Measurements from ENCODE around the gene UTP25.

Gene UTP25

GRCh38 chr1:209831615-209832014 lies 3.8 kb downstream of the UTP25 start:
- H3K4me2 ChIP-seq (ENCODE audit: low read length): no peak overlapping the region
- H3K79me2 ChIP-seq (ENCODE audit: low read length): peaks cover 21% of the 10 kb centered on the region
- no peak overlapping the region for H3K27ac ChIP-seq (ENCODE audit: low read length)
- no peaks in the 10 kb centered on the region for H3K9me3 ChIP-seq (ENCODE audit: insufficient read depth, low read length)
- no peak overlapping the region for H3K4me3 ChIP-seq (ENCODE audit: low read length)
- H2AFZ ChIP-seq (ENCODE audit: low read depth, low read length): no peak overlapping the region
- H3K36me3 ChIP-seq (replicated peaks; ENCODE audit: low read depth, low read length): peaks cover 55% of the 10 kb centered on the region
- H3K4me1 ChIP-seq (ENCODE audit: low read length): peaks cover 18% of the 10 kb centered on the region
- H3K27me3 ChIP-seq (ENCODE audit: low read depth, low read length): no peaks in the 10 kb centered on the region
- no peaks in the 10 kb centered on the region for H4K20me1 ChIP-seq (ENCODE audit: insufficient read depth, low read length)
- no peak for TF ChIP-seq CTCF (IDR thresholded peaks at IDR 0.05; ENCODE audit: low read depth, low read length)
- no peak for TF ChIP-seq EZH2phosphoT487 (IDR thresholded peaks at IDR 0.05; ENCODE audit: low read depth)
- no peak overlapping the region for H3K9ac ChIP-seq (ENCODE audit: low read length)

- no peaks in the 10 kb centered on the region for H3K79me2 ChIP-seq (ENCODE audit: low read length)
These were observed 8.1 kb downstream of the UTP25 start for GRCh38 chr1:209835782-209836298.

GRCh38 chr1:209837671-209838070 lies 9.9 kb downstream of the UTP25 start:
- Histone ChIP-seq H3K36me3 (replicated peaks; ENCODE audit: low read depth, low read length) (peaks cover 97% of the 10 kb centered on the region), H2AFZ (ENCODE audit: low read depth, low read length) (no peak overlapping the region), H3K9me3 (ENCODE audit: insufficient read depth, low read length) (no peaks in the 10 kb centered on the region), H3K4me1 (ENCODE audit: low read length) (peaks cover 6% of the 10 kb centered on the region; the same call in 1 of the 2 replicates), H3K9ac (ENCODE audit: low read length) (no peak overlapping the region), H3K4me2 (ENCODE audit: low read length) (no peak overlapping the region), H3K27me3 (ENCODE audit: low read depth, low read length) (no peaks in the 10 kb centered on the region), H3K79me2 (ENCODE audit: low read length) (no peaks in the 10 kb centered on the region), H3K4me3 (ENCODE audit: low read length) (no peak overlapping the region), H4K20me1 (ENCODE audit: insufficient read depth, low read length) (no peaks in the 10 kb centered on the region), H3K27ac (ENCODE audit: low read length) (no peak overlapping the region)
- TF ChIP-seq CTCF (IDR thresholded peaks at IDR 0.05; ENCODE audit: low read depth, low read length) (no peak), EZH2phosphoT487 (IDR thresholded peaks at IDR 0.05; ENCODE audit: low read depth) (no peak)

More at GRCh38 chr1:209835782-209836298, 8.1 kb downstream of the UTP25 start:
- Histone ChIP-seq H3K4me2 (ENCODE audit: low read length) (no peak overlapping the region), H3K27ac (ENCODE audit: low read length) (no peak overlapping the region), H3K36me3 (replicated peaks; ENCODE audit: low read depth, low read length) (peaks cover 92% of the 10 kb centered on the region), H2AFZ (ENCODE audit: low read depth, low read length) (no peak overlapping the region), H3K4me1 (ENCODE audit: low read length) (peaks cover 6% of the 10 kb centered on the region; the same call in 1 of the 2 replicates), H3K4me3 (ENCODE audit: low read length) (no peak overlapping the region), H3K9ac (ENCODE audit: low read length) (no peak overlapping the region), H4K20me1 (ENCODE audit: insufficient read depth, low read length) (no peaks in the 10 kb centered on the region), H3K27me3 (ENCODE audit: low read depth, low read length) (no peaks in the 10 kb centered on the region), H3K9me3 (ENCODE audit: insufficient read depth, low read length) (no peaks in the 10 kb centered on the region)
- TF ChIP-seq EZH2phosphoT487 (IDR thresholded peaks at IDR 0.05; ENCODE audit: low read depth): no peak
- no peak for TF ChIP-seq CTCF (IDR thresholded peaks at IDR 0.05; ENCODE audit: low read depth, low read length)

- peaks cover 6% of the 10 kb centered on the region; the same call in 1 of the 2 replicates for H3K4me1 ChIP-seq (ENCODE audit: low read length)
- no peak overlapping the region for H3K27ac ChIP-seq (ENCODE audit: low read length)
- H3K9ac ChIP-seq (ENCODE audit: low read length): no peak overlapping the region
- no peak for TF ChIP-seq EZH2phosphoT487 (IDR thresholded peaks at IDR 0.05; ENCODE audit: low read depth)
- no peak for TF ChIP-seq CTCF (IDR thresholded peaks at IDR 0.05; ENCODE audit: low read depth, low read length)
- no peaks in the 10 kb centered on the region for H3K79me2 ChIP-seq (ENCODE audit: low read length)
- H3K27me3 ChIP-seq (ENCODE audit: low read depth, low read length): no peaks in the 10 kb centered on the region
- H3K9me3 ChIP-seq (ENCODE audit: insufficient read depth, low read length): no peaks in the 10 kb centered on the region
- H2AFZ ChIP-seq (ENCODE audit: low read depth, low read length): no peak overlapping the region
- H3K36me3 ChIP-seq (replicated peaks; ENCODE audit: low read depth, low read length): peaks cover 98% of the 10 kb centered on the region
- no peak overlapping the region for H3K4me3 ChIP-seq (ENCODE audit: low read length)
- no peak overlapping the region for H3K4me2 ChIP-seq (ENCODE audit: low read length)
- no peaks in the 10 kb centered on the region for H4K20me1 ChIP-seq (ENCODE audit: insufficient read depth, low read length)
These were observed 10.8 kb downstream of the UTP25 start for GRCh38 chr1:209838537-209838936.
